Measurements from ENCODE around the gene RFTN1. TPM values are rescaled to one million over a fixed set of nuclear protein-coding genes. Genes with fewer than 3 reads are reported as not detected.

The RFTN1 gene
- total and polyA plus RNA-seq, 10 of the 15 experiments (the other 5 are each of a cell fraction or from before 2014, with no cell fraction given), result 20.6 to 213 (median 147) TPM

GRCh38 chr3:16514021-16514700 lies 662 bp upstream of the RFTN1 start (continued):
- peak; percentile 92 for TF ChIP-seq MLLT1 (IDR thresholded peaks at IDR 0.05)
- no peak for TF ChIP-seq NR2F1 (conservative IDR thresholded peaks at IDR 0.05)
- TF ChIP-seq CHD1 (IDR thresholded peaks at IDR 0.05; ENCODE audit: low read depth, low read length), result 0 out of 2 replicates have a peak, but pooled peaks have one; percentile 22
- no peak for TF ChIP-seq PBX3 (IDR thresholded peaks at IDR 0.05; ENCODE audit: insufficient replicate concordance, low read depth, low read length)
- TF ChIP-seq NFIC (IDR thresholded peaks at IDR 0.05; ENCODE audit: low read depth, low read length), result no peak
- TF ChIP-seq NFYB (IDR thresholded peaks at IDR 0.05; ENCODE audit: insufficient read depth, low read depth, low read length), result no peak
- no peak for TF ChIP-seq MXI1 (IDR thresholded peaks at IDR 0.05; ENCODE audit: low read depth, low read length)
- TF ChIP-seq NRF1 (conservative IDR thresholded peaks at IDR 0.05; ENCODE audit: low read depth, low read length), result no peak
- TF ChIP-seq NBN (IDR thresholded peaks at IDR 0.05), result no peak
- TF ChIP-seq PAX5 (IDR thresholded peaks at IDR 0.05; ENCODE audit: borderline replicate concordance, low read depth, low read length), result no peak
- 0 out of 2 replicates have a peak, but pooled peaks have one; percentile 46 for TF ChIP-seq EED (IDR thresholded peaks at IDR 0.05; ENCODE audit: low read depth)
- TF ChIP-seq ATF2 (IDR thresholded peaks at IDR 0.05; ENCODE audit: low read length), result no peak
- no peak for TF ChIP-seq SIX5 (IDR thresholded peaks at IDR 0.05; ENCODE audit: low read depth, low read length, severe bottlenecking)
- TF ChIP-seq SREBF1 (IDR thresholded peaks at IDR 0.05; ENCODE audit: low read length), result no peak
- TF ChIP-seq REST (IDR thresholded peaks at IDR 0.05; ENCODE audit: low read depth, low read length), result no peak
- peak; percentile 43; the same call in 1 of the 2 replicates for TF ChIP-seq SMAD5 (IDR thresholded peaks at IDR 0.05; ENCODE audit: low read depth)
- no peak for TF ChIP-seq RELA (IDR thresholded peaks at IDR 0.05; ENCODE audit: borderline replicate concordance, partially characterized antibody)
- no peak for TF ChIP-seq DPF2 (IDR thresholded peaks at IDR 0.05)
- no peak for TF ChIP-seq ZBTB11 (CRISPR knock-in tag; IDR thresholded peaks at IDR 0.05)
